HepG2 (cell line): ENCODE results near the gene GRHPR. TPM values are rescaled to one million over a fixed set of nuclear protein-coding genes. Genes with fewer than 3 reads are reported as not detected.
A peak's percentile ranks its signal among the peaks of the same experiment; 100 is the strongest.

ENCODE experiments used
- FOXC1 ChIP-seq: sonication (generic); formaldehyde crosslinking; IDR thresholded peaks from 2 replicates; pipeline ENCODE4 v1.8.0; 2022; ENCODE audit warnings: mild to moderate bottlenecking, missing genetic modification reagents, borderline replicate concordance
- GLI4 ChIP-seq: sonication (generic); formaldehyde crosslinking; IDR thresholded peaks from 2 replicates; pipeline ENCODE4 v1.5.1; 2020; ENCODE audit warnings: missing genetic modification reagents, mild to moderate bottlenecking, moderate library complexity, borderline replicate concordance
- HNRNPH1 ChIP-seq: fragments of 200-400 bp; formaldehyde crosslinking; optimal IDR thresholded peaks from 2 replicates; pipeline ENCODE3; 2017; ENCODE audit warnings: mild to moderate bottlenecking, low read depth, low read length
- KAT2B ChIP-seq: fragments of 150-350 bp; IDR thresholded peaks from 2 replicates; pipeline ENCODE4 v1.6.1; 2014; ENCODE audit warnings: low read depth, low read length, borderline replicate concordance
- SMAD9 ChIP-seq: sonication (generic); formaldehyde crosslinking; IDR thresholded peaks from 2 replicates; pipeline ENCODE4 v1.5.1; 2020; ENCODE audit warnings: mild to moderate bottlenecking, missing genetic modification reagents
- SP2 ChIP-seq: sonication (generic); formaldehyde crosslinking; IDR thresholded peaks from 2 replicates; pipeline ENCODE4 v1.5.1; 2020; ENCODE audit warnings: mild to moderate bottlenecking, missing genetic modification reagents
- ZNF224 ChIP-seq: sonication (generic); formaldehyde crosslinking; IDR thresholded peaks from 2 replicates; pipeline ENCODE4 v1.5.0; 2020; ENCODE audit warnings: mild to moderate bottlenecking, missing genetic modification reagents
- ZNF326 ChIP-seq: sonication (generic); formaldehyde crosslinking; IDR thresholded peaks from 2 replicates; pipeline ENCODE4 v1.4.0; 2020; ENCODE audit warnings: missing genetic modification reagents, borderline replicate concordance
- ZNF335 ChIP-seq: sonication (generic); formaldehyde crosslinking; IDR thresholded peaks from 2 replicates; pipeline ENCODE4 v1.4.0; 2020; ENCODE audit warnings: missing genetic modification reagents
- ZNF547 ChIP-seq: sonication (generic); formaldehyde crosslinking; IDR thresholded peaks from 2 replicates; pipeline ENCODE4 v1.5.1; 2020; ENCODE audit warnings: mild to moderate bottlenecking, missing genetic modification reagents
- ZNF550 ChIP-seq: sonication (generic); formaldehyde crosslinking; IDR thresholded peaks from 2 replicates; pipeline ENCODE4 v1.4.0; 2020; ENCODE audit warnings: mild to moderate bottlenecking, missing genetic modification reagents, borderline replicate concordance
- ZNF569 ChIP-seq: sonication (generic); formaldehyde crosslinking; IDR thresholded peaks from 2 replicates; pipeline ENCODE4 v1.5.0; 2020; ENCODE audit warnings: mild to moderate bottlenecking, missing genetic modification reagents, moderate library complexity, borderline replicate concordance
- ZNF75D ChIP-seq: sonication (generic); formaldehyde crosslinking; IDR thresholded peaks from 2 replicates; pipeline ENCODE4 v1.8.1; 2023; ENCODE audit warnings: missing genetic modification reagents, mild to moderate bottlenecking, borderline replicate concordance
- ZNF792 ChIP-seq: IDR thresholded peaks from 2 replicates; pipeline ENCODE4 v1.6.1; 2016
- polyA plus RNA-seq, 8 experiments: library from polyadenylated mRNA; depleted of rRNA in 3 of 8; stranded (reverse) in 7 of 8; unstranded in 1 of 8; fragments of >200 nt; fragmentation: Illumina TruSeq in 4 of 8; extraction: Trizol in 4 of 8; gene quantifications; 2 replicates each; pipeline versions ENCODE4 v1.2.1 to v1.2.3, GENCODE V29; 2011 to 2016; ENCODE audit warnings: low read depth in 4 of 8, missing spikeins in 1 of 8, mixed read lengths in 1 of 8; ENCODE audit not compliant: insufficient read depth in 1 of 8
- total RNA-seq, 5 experiments: library from RNA; depleted of rRNA; stranded (reverse); fragments of >200 nt; fragmentation: Illumina TruSeq; extraction: Trizol; gene quantifications; 2 replicates each; pipeline ENCODE4 v1.2.3, GENCODE V29; 2016; ENCODE audit warnings: low read depth in 1 of 5
- TF ChIP-seq, protein P1 (sequence below): sonication (generic); formaldehyde crosslinking; IDR thresholded peaks from 2 replicates; pipeline ENCODE4 v1.5.1; 2020; ENCODE audit warnings: missing genetic modification reagents, mild to moderate bottlenecking, borderline replicate concordance
- TF ChIP-seq, protein P2 (sequence below): IDR thresholded peaks from 2 replicates; pipeline ENCODE4 v1.6.1; 2016; ENCODE audit warnings: low read depth, control low read depth
- TF ChIP-seq, protein P3 (sequence below): sonication (generic); formaldehyde crosslinking; IDR thresholded peaks from 2 replicates; pipeline ENCODE4 v1.5.0; 2020; ENCODE audit warnings: missing genetic modification reagents
- TF ChIP-seq, protein P4 (sequence below): sonication (generic); formaldehyde crosslinking; IDR thresholded peaks from 2 replicates; pipeline ENCODE4 v1.4.0; 2020; ENCODE audit warnings: low read depth, missing genetic modification reagents
- TF ChIP-seq, protein P5 (sequence below): IDR thresholded peaks from 2 replicates; pipeline ENCODE4 v1.6.1; 2016; ENCODE audit warnings: mild to moderate bottlenecking

The GRHPR gene
- total and polyA plus RNA-seq, 2 of the 13 experiments (the other 11 are each of a cell fraction or from before 2014, with no cell fraction given) = 113 to 115 TPM

DNA sequence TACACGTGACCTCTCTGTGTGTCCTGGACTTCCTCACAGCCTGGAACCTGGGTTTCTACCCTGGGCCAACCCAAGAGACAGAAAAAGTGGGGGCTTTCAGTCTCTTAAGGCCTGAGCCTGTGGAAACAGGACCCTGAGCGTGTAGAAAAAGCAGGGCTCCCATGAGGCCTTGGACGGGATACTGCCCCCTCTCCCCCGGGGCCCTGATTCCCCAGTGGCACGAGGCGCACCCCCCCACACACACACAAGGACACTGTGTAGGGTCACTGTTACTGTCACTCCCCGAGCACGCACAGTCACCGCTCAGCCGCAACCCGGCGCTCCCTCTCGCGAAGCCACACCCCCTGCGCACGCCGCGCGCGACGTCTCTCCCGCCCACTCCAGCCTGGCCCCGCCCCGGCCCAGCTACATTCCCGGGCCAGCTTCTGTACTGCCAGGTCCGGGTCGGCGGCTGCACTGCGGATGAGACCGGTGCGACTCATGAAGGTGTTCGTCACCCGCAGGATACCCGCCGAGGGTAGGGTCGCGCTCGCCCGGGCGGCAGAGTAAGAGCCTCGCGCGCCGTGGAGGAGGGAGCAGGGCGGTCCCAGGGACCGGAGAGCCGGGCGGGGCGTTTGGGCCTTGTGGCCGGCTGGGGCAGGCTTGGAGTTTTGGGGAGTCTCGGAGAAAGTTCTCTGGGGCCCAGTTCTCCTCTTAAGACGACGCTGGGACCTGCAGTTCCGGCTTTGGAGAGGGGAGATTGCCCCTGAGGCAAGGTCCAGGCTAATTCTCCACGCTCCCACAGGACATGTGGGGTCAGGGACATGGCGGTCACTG is at the start of gene GRHPR (continued):
- TF ChIP-seq ZNF326 = no peak
- no peak for TF ChIP-seq ZNF224
- TF ChIP-seq, protein P1, sequence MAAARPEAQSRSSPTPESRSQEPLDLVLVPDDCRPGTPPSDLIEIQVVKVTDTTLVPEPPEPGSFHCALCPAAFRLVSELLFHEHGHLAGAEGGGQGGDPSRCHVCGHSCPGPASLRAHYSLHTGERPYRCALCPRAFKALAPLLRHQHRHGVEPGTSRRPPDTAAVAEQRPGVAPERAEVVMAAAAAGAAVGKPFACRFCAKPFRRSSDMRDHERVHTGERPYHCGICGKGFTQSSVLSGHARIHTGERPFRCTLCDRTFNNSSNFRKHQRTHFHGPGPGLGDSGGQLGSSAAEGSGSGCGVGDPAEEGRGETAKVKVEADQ = peak; percentile 43; the same call in 1 of the 2 replicates
- TF ChIP-seq, protein P2, sequence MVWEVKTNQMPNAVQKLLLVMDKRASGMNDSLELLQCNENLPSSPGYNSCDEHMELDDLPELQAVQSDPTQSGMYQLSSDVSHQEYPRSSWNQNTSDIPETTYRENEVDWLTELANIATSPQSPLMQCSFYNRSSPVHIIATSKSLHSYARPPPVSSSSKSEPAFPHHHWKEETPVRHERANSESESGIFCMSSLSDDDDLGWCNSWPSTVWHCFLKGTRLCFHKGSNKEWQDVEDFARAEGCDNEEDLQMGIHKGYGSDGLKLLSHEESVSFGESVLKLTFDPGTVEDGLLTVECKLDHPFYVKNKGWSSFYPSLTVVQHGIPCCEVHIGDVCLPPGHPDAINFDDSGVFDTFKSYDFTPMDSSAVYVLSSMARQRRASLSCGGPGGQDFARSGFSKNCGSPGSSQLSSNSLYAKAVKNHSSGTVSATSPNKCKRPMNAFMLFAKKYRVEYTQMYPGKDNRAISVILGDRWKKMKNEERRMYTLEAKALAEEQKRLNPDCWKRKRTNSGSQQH = no peak
- TF ChIP-seq SMAD9 (CRISPR knock-in tag) = peak; percentile 24; the same call in 1 of the 2 replicates
- TF ChIP-seq ZNF75D (CRISPR knock-in tag) = no peak
- peak; percentile 88 for TF ChIP-seq FOXC1 (CRISPR knock-in tag)
- no peak for TF ChIP-seq KAT2B
- no peak for TF ChIP-seq ZNF569 (CRISPR knock-in tag)
- TF ChIP-seq ZNF547 = peak; percentile 76
- TF ChIP-seq, protein P3, sequence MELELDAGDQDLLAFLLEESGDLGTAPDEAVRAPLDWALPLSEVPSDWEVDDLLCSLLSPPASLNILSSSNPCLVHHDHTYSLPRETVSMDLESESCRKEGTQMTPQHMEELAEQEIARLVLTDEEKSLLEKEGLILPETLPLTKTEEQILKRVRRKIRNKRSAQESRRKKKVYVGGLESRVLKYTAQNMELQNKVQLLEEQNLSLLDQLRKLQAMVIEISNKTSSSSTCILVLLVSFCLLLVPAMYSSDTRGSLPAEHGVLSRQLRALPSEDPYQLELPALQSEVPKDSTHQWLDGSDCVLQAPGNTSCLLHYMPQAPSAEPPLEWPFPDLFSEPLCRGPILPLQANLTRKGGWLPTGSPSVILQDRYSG (CRISPR knock-in tag) = no peak; the same call in 1 of the 2 replicates
- TF ChIP-seq ZNF550 (CRISPR knock-in tag) = no peak
- peak; percentile 85; the same call in 1 of the 2 replicates for TF ChIP-seq GLI4
- TF ChIP-seq ZNF792 (CRISPR knock-in tag) = peak; percentile 45; the same call in 1 of the 2 replicates
- TF ChIP-seq, protein P4, sequence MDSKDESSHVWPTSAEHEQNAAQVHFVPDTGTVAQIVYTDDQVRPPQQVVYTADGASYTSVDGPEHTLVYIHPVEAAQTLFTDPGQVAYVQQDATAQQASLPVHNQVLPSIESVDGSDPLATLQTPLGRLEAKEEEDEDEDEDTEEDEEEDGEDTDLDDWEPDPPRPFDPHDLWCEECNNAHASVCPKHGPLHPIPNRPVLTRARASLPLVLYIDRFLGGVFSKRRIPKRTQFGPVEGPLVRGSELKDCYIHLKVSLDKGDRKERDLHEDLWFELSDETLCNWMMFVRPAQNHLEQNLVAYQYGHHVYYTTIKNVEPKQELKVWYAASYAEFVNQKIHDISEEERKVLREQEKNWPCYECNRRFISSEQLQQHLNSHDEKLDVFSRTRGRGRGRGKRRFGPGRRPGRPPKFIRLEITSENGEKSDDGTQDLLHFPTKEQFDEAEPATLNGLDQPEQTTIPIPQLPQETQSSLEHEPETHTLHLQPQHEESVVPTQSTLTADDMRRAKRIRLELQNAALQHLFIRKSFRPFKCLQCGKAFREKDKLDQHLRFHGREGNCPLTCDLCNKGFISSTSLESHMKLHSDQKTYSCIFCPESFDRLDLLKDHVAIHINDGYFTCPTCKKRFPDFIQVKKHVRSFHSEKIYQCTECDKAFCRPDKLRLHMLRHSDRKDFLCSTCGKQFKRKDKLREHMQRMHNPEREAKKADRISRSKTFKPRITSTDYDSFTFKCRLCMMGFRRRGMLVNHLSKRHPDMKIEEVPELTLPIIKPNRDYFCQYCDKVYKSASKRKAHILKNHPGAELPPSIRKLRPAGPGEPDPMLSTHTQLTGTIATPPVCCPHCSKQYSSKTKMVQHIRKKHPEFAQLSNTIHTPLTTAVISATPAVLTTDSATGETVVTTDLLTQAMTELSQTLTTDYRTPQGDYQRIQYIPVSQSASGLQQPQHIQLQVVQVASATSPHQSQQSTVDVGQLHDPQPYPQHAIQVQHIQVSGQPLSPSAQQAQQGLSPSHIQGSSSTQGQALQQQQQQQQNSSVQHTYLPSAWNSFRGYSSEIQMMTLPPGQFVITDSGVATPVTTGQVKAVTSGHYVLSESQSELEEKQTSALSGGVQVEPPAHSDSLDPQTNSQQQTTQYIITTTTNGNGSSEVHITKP (CRISPR knock-in tag) = peak; percentile 88
- TF ChIP-seq, protein P5, sequence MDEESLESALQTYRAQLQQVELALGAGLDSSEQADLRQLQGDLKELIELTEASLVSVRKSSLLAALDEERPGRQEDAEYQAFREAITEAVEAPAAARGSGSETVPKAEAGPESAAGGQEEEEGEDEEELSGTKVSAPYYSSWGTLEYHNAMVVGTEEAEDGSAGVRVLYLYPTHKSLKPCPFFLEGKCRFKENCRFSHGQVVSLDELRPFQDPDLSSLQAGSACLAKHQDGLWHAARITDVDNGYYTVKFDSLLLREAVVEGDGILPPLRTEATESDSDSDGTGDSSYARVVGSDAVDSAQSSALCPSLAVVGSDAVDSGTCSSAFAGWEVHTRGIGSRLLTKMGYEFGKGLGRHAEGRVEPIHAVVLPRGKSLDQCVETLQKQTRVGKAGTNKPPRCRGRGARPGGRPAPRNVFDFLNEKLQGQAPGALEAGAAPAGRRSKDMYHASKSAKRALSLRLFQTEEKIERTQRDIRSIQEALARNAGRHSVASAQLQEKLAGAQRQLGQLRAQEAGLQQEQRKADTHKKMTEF (CRISPR knock-in tag) = peak; percentile 73; the same call in 1 of the 2 replicates
- TF ChIP-seq SP2 (CRISPR knock-in tag) = no peak
- TF ChIP-seq HNRNPH1 = no peak
- peak; percentile 58; the same call in 1 of the 2 replicates for TF ChIP-seq ZNF335 (CRISPR knock-in tag)
